Keratinocyte (primary cell): ENCODE measurements around the gene SCNN1G. TPM values are rescaled to one million over a fixed set of nuclear protein-coding genes. Genes with fewer than 3 reads are reported as not detected.

ENCODE experiments used
- DNase-seq: peaks from one replicate; pipeline ENCODE4 v3.0.0-alpha.2; 2011; ENCODE audit warnings: low read depth, missing footprints, low spot score
- FAIRE-seq: peaks from 2 replicates; lab custom pipeline; 2011; peaks lifted over from hg19 to GRCh38; lab: Jason Lieb, UNC
- H2AFZ ChIP-seq: 2 replicates; pipeline ENCODE4 v1.6.0; 2012; ENCODE audit warnings: low read length, control low read depth, inconsistent platforms; ENCODE audit not compliant: control insufficient read depth
- H3K27ac ChIP-seq: 2 replicates; pipeline ENCODE4 v1.5.1; 2011; ENCODE audit warnings: low read length; ENCODE audit not compliant: control insufficient read depth, insufficient read depth
- H3K27me3 ChIP-seq: 3 replicates; pipeline ENCODE4 v1.6.0; 2011; ENCODE audit warnings: low read length; ENCODE audit not compliant: control insufficient read depth, insufficient read depth; ENCODE audit errors: extremely low read depth
- H3K36me3 ChIP-seq, 2 experiments: 2 replicates in 1 of 2; 3 replicates in 1 of 2; pipeline ENCODE4 v1.5.1; 2011; ENCODE audit warnings: low read length in 2 of 2, mild to moderate bottlenecking in 1 of 2; ENCODE audit not compliant: control insufficient read depth in 2 of 2, insufficient read depth in 2 of 2; ENCODE audit errors: extremely low read depth in 1 of 2
- H3K4me1 ChIP-seq: 3 replicates; pipeline ENCODE4 v1.5.1; 2011; ENCODE audit warnings: low read length; ENCODE audit not compliant: control insufficient read depth, insufficient read depth; ENCODE audit errors: extremely low read depth
- H3K4me2 ChIP-seq: 3 replicates; pipeline ENCODE4 v1.6.0; 2011; ENCODE audit warnings: low read depth, low read length; ENCODE audit not compliant: control insufficient read depth, insufficient read depth; ENCODE audit errors: extremely low read depth
- H3K4me3 ChIP-seq, 3 experiments: fragments of 200-600 bp in 1 of 3; sonication (generic) in 1 of 3; 2 replicates in 2 of 3; 3 replicates in 1 of 3; pipeline ENCODE4 v1.5.1; 2011 to 2016; ENCODE audit warnings: low read length in 3 of 3, mild to moderate bottlenecking in 3 of 3, control low read depth in 2 of 3, inconsistent platforms in 1 of 3, low read depth in 1 of 3, mixed read lengths in 1 of 3, mixed run types in 1 of 3, moderate library complexity in 1 of 3; ENCODE audit not compliant: control insufficient read depth in 2 of 3, insufficient read depth in 2 of 3; ENCODE audit errors: extremely low read depth in 1 of 3
- H3K79me2 ChIP-seq: 2 replicates; pipeline ENCODE4 v1.6.0; 2012; ENCODE audit warnings: low read length; ENCODE audit not compliant: control insufficient read depth, insufficient read depth
- H3K9ac ChIP-seq: 3 replicates; pipeline ENCODE4 v1.6.0; 2011; ENCODE audit warnings: low read length; ENCODE audit not compliant: control insufficient read depth, insufficient read depth; ENCODE audit errors: extremely low read depth
- H3K9me1 ChIP-seq: 3 replicates; pipeline ENCODE4 v1.6.0; 2011; ENCODE audit warnings: low read length; ENCODE audit not compliant: control insufficient read depth, insufficient read depth; ENCODE audit errors: extremely low read depth
- H3K9me3 ChIP-seq: 2 replicates; pipeline ENCODE4 v1.5.1; 2012; ENCODE audit warnings: low read depth, low read length; ENCODE audit not compliant: control insufficient read depth
- H4K20me1 ChIP-seq: 3 replicates; pipeline ENCODE4 v1.6.0; 2011; ENCODE audit warnings: low read length; ENCODE audit not compliant: control insufficient read depth, insufficient read depth; ENCODE audit errors: extremely low read depth
- EZH2 ChIP-seq: IDR thresholded peaks from one replicate; pipeline ENCODE4 v1.6.1; 2012; ENCODE audit warnings: inconsistent platforms, mild to moderate bottlenecking, low read length, moderate library complexity
- dilution Hi-C: fragments of 300-500 bp; cut with MboI; formaldehyde crosslinking; loops from one replicate; pipeline ENCODE4 v1.7.0; 2020; ENCODE audit warnings: low sequenced_read_pairs; ENCODE audit not compliant: extremely low pct_ligation_motif_present
- polyA plus RNA-seq, 5 experiments: library from polyadenylated mRNA; depleted of rRNA in 3 of 5; stranded (reverse) in 3 of 5; stranded (forward) in 1 of 5; unstranded in 1 of 5; fragments of >200 nt; gene quantifications; 1 replicate in 1 of 5; 2 replicates in 3 of 5; 3 replicates in 1 of 5; pipeline versions ENCODE4 v1.2.1 to v1.2.3, GENCODE V29; 2011 to 2012; ENCODE audit warnings: missing spikeins in 2 of 5, low read depth in 1 of 5, low replicate concordance in 1 of 5
- TF ChIP-seq, protein P1 (sequence below), 3 experiments: IDR thresholded peaks in 1 of 3; conservative IDR thresholded peaks in 1 of 3; optimal IDR thresholded peaks in 1 of 3; 2 replicates in 2 of 3; 3 replicates in 1 of 3; pipeline versions ENCODE3 to v1.5.1; 2011; ENCODE audit warnings: low read length in 3 of 3, mild to moderate bottlenecking in 3 of 3, moderate library complexity in 2 of 3, control low read depth in 1 of 3, inconsistent platforms in 1 of 3; ENCODE audit not compliant: insufficient read depth in 2 of 3; ENCODE audit errors: extremely low read depth in 1 of 3

Gene SCNN1G
- polyA plus RNA-seq, 1 donor (not counting 4 experiments of a cell fraction or from before 2014, with no cell fraction given) = 0.25 TPM

DNA sequence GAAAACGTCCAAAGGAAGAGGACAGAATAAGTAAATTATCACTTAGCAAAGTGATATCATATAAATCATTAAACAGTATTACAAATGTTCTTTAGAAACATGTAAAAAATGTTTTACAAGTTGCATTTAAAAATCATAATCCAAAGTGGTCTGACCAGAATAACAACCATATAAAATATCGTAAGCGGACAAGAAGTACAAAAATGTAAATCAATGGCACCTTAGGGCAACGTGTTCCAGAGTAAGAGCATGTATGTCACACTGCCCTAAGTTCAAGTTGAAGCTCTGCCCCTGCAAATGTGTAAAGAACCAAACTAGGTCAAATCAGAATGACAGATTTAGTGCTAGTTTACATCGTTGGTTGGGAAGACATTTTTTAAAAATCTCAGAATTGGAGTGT lies 44.7 kb upstream of the SCNN1G start:
- no peak overlapping the region for H2AFZ ChIP-seq
- H3K9ac ChIP-seq = no peak overlapping the region
- FAIRE-seq (no peak), DNase-seq (no peak)
- no peak overlapping the region for H3K4me2 ChIP-seq
- no peak overlapping the region for H3K4me3 ChIP-seq
- peaks cover 2% of the 10 kb centered on the region for H4K20me1 ChIP-seq
- H3K27me3 ChIP-seq = no peaks in the 10 kb centered on the region
- peaks cover 7% of the 10 kb centered on the region for H3K9me3 ChIP-seq
- H3K36me3 ChIP-seq = peaks cover 0 to 3% of the 10 kb centered on the region in 2 experiments
- H3K79me2 ChIP-seq = peaks cover 96% of the 10 kb centered on the region
- peaks cover 36% of the 10 kb centered on the region for H3K4me1 ChIP-seq
- no peak overlapping the region for H3K27ac ChIP-seq
- peaks cover 6% of the 10 kb centered on the region for H3K9me1 ChIP-seq
- TF ChIP-seq, protein P1, sequence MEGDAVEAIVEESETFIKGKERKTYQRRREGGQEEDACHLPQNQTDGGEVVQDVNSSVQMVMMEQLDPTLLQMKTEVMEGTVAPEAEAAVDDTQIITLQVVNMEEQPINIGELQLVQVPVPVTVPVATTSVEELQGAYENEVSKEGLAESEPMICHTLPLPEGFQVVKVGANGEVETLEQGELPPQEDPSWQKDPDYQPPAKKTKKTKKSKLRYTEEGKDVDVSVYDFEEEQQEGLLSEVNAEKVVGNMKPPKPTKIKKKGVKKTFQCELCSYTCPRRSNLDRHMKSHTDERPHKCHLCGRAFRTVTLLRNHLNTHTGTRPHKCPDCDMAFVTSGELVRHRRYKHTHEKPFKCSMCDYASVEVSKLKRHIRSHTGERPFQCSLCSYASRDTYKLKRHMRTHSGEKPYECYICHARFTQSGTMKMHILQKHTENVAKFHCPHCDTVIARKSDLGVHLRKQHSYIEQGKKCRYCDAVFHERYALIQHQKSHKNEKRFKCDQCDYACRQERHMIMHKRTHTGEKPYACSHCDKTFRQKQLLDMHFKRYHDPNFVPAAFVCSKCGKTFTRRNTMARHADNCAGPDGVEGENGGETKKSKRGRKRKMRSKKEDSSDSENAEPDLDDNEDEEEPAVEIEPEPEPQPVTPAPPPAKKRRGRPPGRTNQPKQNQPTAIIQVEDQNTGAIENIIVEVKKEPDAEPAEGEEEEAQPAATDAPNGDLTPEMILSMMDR (optimal IDR thresholded peaks at IDR 0.05 in 1 of 3, IDR thresholded peaks at IDR 0.05 in 1 of 3, conservative IDR thresholded peaks at IDR 0.05 in 1 of 3; ENCODE audit: extremely low read depth in 1 of 3, insufficient read depth in 2 of 3, low read length in 3 of 3) = no peak
- dilution Hi-C loops = no loop called here

DNA sequence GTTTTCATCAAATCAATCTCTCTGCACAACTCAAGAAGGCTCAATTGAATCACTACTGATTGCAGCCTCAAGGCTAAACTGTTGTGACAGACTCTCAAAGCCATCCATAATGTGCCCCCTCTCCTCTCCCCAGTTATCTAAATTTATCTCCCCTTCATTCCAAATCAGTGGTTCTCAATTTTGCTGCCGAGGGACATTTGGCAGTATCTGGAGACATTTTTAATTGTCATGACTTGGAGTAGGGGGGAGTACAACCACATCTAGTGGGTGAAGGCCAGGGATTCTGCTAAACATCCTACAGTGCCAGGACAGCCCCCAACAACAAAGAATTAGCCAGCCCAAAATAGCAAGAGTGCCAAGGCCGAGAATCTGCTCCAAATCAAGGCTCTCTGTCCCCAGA lies 42.4 kb upstream of the SCNN1G start:
- no peak for DNase-seq
- H3K36me3 ChIP-seq = peaks cover 0 to 3% of the 10 kb centered on the region in 2 experiments
- no peaks in the 10 kb centered on the region for H3K27me3 ChIP-seq
- H3K4me3 ChIP-seq = no peak overlapping the region
- dilution Hi-C loops = no loop called here
- H4K20me1 ChIP-seq = no peaks in the 10 kb centered on the region
- no peak for FAIRE-seq
- peaks cover 7% of the 10 kb centered on the region for H3K9me3 ChIP-seq
- H3K9ac ChIP-seq = no peak overlapping the region
- peaks cover 9% of the 10 kb centered on the region for H3K9me1 ChIP-seq
- no peak for TF ChIP-seq EZH2
- TF ChIP-seq, protein P1 (optimal IDR thresholded peaks at IDR 0.05 in 1 of 3, IDR thresholded peaks at IDR 0.05 in 1 of 3, conservative IDR thresholded peaks at IDR 0.05 in 1 of 3; ENCODE audit: extremely low read depth in 1 of 3, insufficient read depth in 2 of 3, low read length in 3 of 3) = no peak
- H3K27ac ChIP-seq = no peak overlapping the region
- no peak overlapping the region for H3K4me2 ChIP-seq
- H3K4me1 ChIP-seq = peaks cover 51% of the 10 kb centered on the region
- no peak overlapping the region for H2AFZ ChIP-seq
- H3K79me2 ChIP-seq = peaks cover 96% of the 10 kb centered on the region
